Endothelial cell of umbilical vein (primary cell): ENCODE measurements around the gene POMC. TPM values are rescaled to one million over a fixed set of nuclear protein-coding genes. Genes with fewer than 3 reads are reported as not detected.

ENCODE experiments used
- BruUV-seq: library from RNA; stranded (reverse); fragments of 400-500 nt; replicated peaks from 2 replicates; lab custom pipeline; 2021; lab: Mats Ljungman, UMichigan
- CTCF ChIA-PET: fragments of 300-600, 350-600 bp; sonication (Branson Sonifier 250); formaldehyde crosslinking; loops from one replicate; lab custom pipeline; 2021; ENCODE audit warnings: antibody characterized with exemption, inconsistent platforms; lab: Charles Lee
- POLR2A ChIA-PET: fragments of 300-600, 350-600 bp; sonication (Branson Sonifier 250); formaldehyde crosslinking; loops from one replicate; lab custom pipeline; 2021; ENCODE audit warnings: antibody characterized with exemption, inconsistent platforms; lab: Charles Lee
- DNase-seq: peaks from one replicate; pipeline ENCODE4 v3.0.0-alpha.2; 2011; ENCODE audit warnings: low read depth, low spot score
- FAIRE-seq: peaks from 2 replicates; lab custom pipeline; 2011; peaks lifted over from hg19 to GRCh38; lab: Jason Lieb, UNC
- H2AFZ ChIP-seq: 2 replicates; pipeline ENCODE4 v1.6.0; 2012; ENCODE audit warnings: low read depth, low read length, control low read depth, inconsistent platforms
- H3K27ac ChIP-seq: 2 replicates; pipeline ENCODE4 v1.5.1; 2011; ENCODE audit warnings: low read depth, mild to moderate bottlenecking, control low read depth, low read length, moderate library complexity; ENCODE audit not compliant: insufficient read depth
- H3K27me3 ChIP-seq, 2 experiments: 2 replicates each; pipeline versions ENCODE4 v1.6.0 to v1.6.1; 2011; ENCODE audit warnings: low read length in 2 of 2, mixed read lengths in 1 of 2; ENCODE audit not compliant: control insufficient read depth in 2 of 2, insufficient read depth in 2 of 2
- H3K36me3 ChIP-seq, 2 experiments: 2 replicates in 1 of 2; 3 replicates in 1 of 2; pipeline ENCODE4 v1.5.1; 2011; ENCODE audit warnings: low read length in 2 of 2, mild to moderate bottlenecking in 1 of 2, moderate library complexity in 1 of 2; ENCODE audit not compliant: control insufficient read depth in 2 of 2, insufficient read depth in 2 of 2; ENCODE audit errors: extremely low read depth in 1 of 2
- H3K4me1 ChIP-seq: 3 replicates; pipeline ENCODE4 v1.5.1; 2011; ENCODE audit warnings: mild to moderate bottlenecking, low read length; ENCODE audit not compliant: control insufficient read depth, insufficient read depth; ENCODE audit errors: extremely low read depth
- H3K4me2 ChIP-seq: 2 replicates; pipeline ENCODE4 v1.6.1; 2011; ENCODE audit warnings: low read length, control low read depth, mixed read lengths; ENCODE audit not compliant: insufficient read depth
- H3K4me3 ChIP-seq, 3 experiments: fragments of 200-600 bp in 1 of 3; sonication (generic), shearing (Covaris generic) in 1 of 3; replicated peaks in 1 of 3; 2 replicates each; pipeline ENCODE4 v1.5.1; 2011 to 2016; ENCODE audit warnings: control low read depth in 3 of 3, low read length in 3 of 3, mild to moderate bottlenecking in 2 of 3, inconsistent platforms in 1 of 3, low read depth in 1 of 3, moderate library complexity in 1 of 3; ENCODE audit not compliant: insufficient read depth in 1 of 3
- H3K79me2 ChIP-seq: 2 replicates; pipeline ENCODE4 v1.6.0; 2012; ENCODE audit warnings: low read length, inconsistent platforms; ENCODE audit not compliant: control insufficient read depth, insufficient read depth
- H3K9ac ChIP-seq: replicated peaks from 2 replicates; pipeline ENCODE3; 2011; ENCODE audit warnings: low read length, control low read depth; ENCODE audit not compliant: insufficient read depth; ENCODE audit errors: extremely low read depth
- H3K9me1 ChIP-seq: replicated peaks from 3 replicates; pipeline ENCODE4 v1.6.0; 2011; ENCODE audit warnings: mild to moderate bottlenecking, low read length; ENCODE audit not compliant: control insufficient read depth, insufficient read depth; ENCODE audit errors: extremely low read depth
- H3K9me3 ChIP-seq: replicated peaks from 2 replicates; pipeline ENCODE4 v1.5.1; 2012; ENCODE audit warnings: low read length, inconsistent platforms; ENCODE audit not compliant: control insufficient read depth, insufficient read depth
- H4K20me1 ChIP-seq: replicated peaks from 2 replicates; pipeline ENCODE3; 2011; ENCODE audit warnings: mild to moderate bottlenecking, low read length; ENCODE audit not compliant: control insufficient read depth, insufficient read depth; ENCODE audit errors: extremely low read depth
- CTCF ChIP-seq, 2 donors: IDR thresholded peaks; 1 replicate in 1 of 2; 2 replicates in 1 of 2; pipeline ENCODE4 v1.5.1; 2011; ENCODE audit warnings: low read length in 2 of 2, mild to moderate bottlenecking in 2 of 2, moderate library complexity in 2 of 2, control low read depth in 1 of 2, inconsistent platforms in 1 of 2, low read depth in 1 of 2; ENCODE audit not compliant: insufficient read depth in 1 of 2; ENCODE audit errors: extremely low read depth in 1 of 2
- EZH2 ChIP-seq: IDR thresholded peaks from 2 replicates; pipeline ENCODE4 v1.6.1; 2012; ENCODE audit warnings: borderline replicate concordance, low read depth, mild to moderate bottlenecking, moderate library complexity, low read length, inconsistent platforms; ENCODE audit not compliant: severe bottlenecking
- FOS ChIP-seq: IDR thresholded peaks from 2 replicates; pipeline ENCODE4 v1.6.1; 2011; ENCODE audit warnings: mild to moderate bottlenecking, low read length, moderate library complexity, borderline replicate concordance; ENCODE audit not compliant: insufficient read depth
- GATA2 ChIP-seq: IDR thresholded peaks from 2 replicates; pipeline ENCODE4 v1.7.0; 2011; ENCODE audit warnings: low read depth, mild to moderate bottlenecking, moderate library complexity, mixed read lengths, low read length; ENCODE audit not compliant: insufficient read length, insufficient read depth
- JUN ChIP-seq: IDR thresholded peaks from 2 replicates; pipeline ENCODE4 v1.6.1; 2011; ENCODE audit warnings: borderline replicate concordance, low read depth; ENCODE audit not compliant: insufficient read length, insufficient read depth
- MAX ChIP-seq: IDR thresholded peaks from 2 replicates; pipeline ENCODE4 v1.6.1; 2011; ENCODE audit not compliant: insufficient read depth, insufficient read length
- POLR2A ChIP-seq: IDR thresholded peaks from 2 replicates; pipeline ENCODE4 v1.6.1; 2012; ENCODE audit warnings: low read depth, mild to moderate bottlenecking, control low read depth, low read length
- dilution Hi-C: fragments of 300-500 bp; cut with MboI; formaldehyde crosslinking; loops from one replicate; pipeline ENCODE4 v1.15.0; 2019; ENCODE audit warnings: low sequenced_read_pairs; ENCODE audit not compliant: extremely low pct_ligation_motif_present
- intact Hi-C: fragments of 100-400 bp; cut with micrococcal nuclease; formaldehyde crosslinking; loops from one replicate; pipeline ENCODE4 v1.10.0; 2022
- polyA plus RNA-seq, 4 experiments: library from polyadenylated mRNA; depleted of rRNA in 3 of 4; stranded (reverse) in 3 of 4; unstranded in 1 of 4; fragments of >200 nt; gene quantifications; 2 replicates each; pipeline versions ENCODE4 v1.2.1 to v1.2.3, GENCODE V29; 2011 to 2012; ENCODE audit warnings: missing spikeins in 1 of 4
- total RNA-seq: library from RNA; stranded (reverse); gene quantifications from 2 replicates; pipeline ENCODE4 v1.2.3, GENCODE V29; 2021

Gene POMC
- total and polyA plus RNA-seq, 2 donors (not counting 3 experiments of a cell fraction or from before 2014, with no cell fraction given) = 2.4 to 2.7 TPM

GRCh38 chr2:25161055-25161781 is 7.2 kb downstream of the POMC start:
- Histone ChIP-seq H3K9me3 (no peaks in the 10 kb centered on the region), H3K4me2 (peak overlapping the region; percentile 36), H3K27ac (no peak overlapping the region), H3K79me2 (no peaks in the 10 kb centered on the region), H3K36me3 (no peaks in the 10 kb centered on the region), H3K4me1 (no peaks in the 10 kb centered on the region), H2AFZ (peak overlapping the region; percentile 96), H3K27me3 (peaks cover 25 to 26% of the 10 kb centered on the region in 2 experiments), H4K20me1 (no peaks in the 10 kb centered on the region), H3K9me1 (no peaks in the 10 kb centered on the region), H3K4me3 (peak overlapping the region in 1 of 3 experiments; percentile 36), H3K9ac (no peak overlapping the region)
- DNase-seq (peak; percentile 11), FAIRE-seq (no peak)
- POLR2A ChIA-PET = no interaction called here
- CTCF ChIA-PET = no interaction called here
- TF ChIP-seq GATA2 (no peak), FOS (no peak), MAX (no peak), JUN (no peak), CTCF (IDR thresholded peaks at IDR 0.05; ENCODE audit: extremely low read depth in 1 of 2, insufficient read depth in 1 of 2, low read depth in 1 of 2, low read length in 2 of 2) (no peak), POLR2A (no peak), EZH2 (no peak)
- BruUV-seq = TSS peak; percentile 57
- dilution Hi-C loops = no loop called here
- intact Hi-C loops = no loop called here
